T-helper 1 cell treated with Interleukin-12 subunit alpha and Interleukin-12 subunit beta and Interleukin-4 antibody, amounts not matched to agents 30 μg/mL and 1 μg/mL, for 36 hours (primary cell): ENCODE results near the gene COPS2.
A peak's percentile ranks its signal among the peaks of the same experiment; 100 is the strongest.

Experiments
- H3K27ac Mint-ChIP-seq: one replicate; pipeline ENCODE4 v1.8.0; 2021; ENCODE audit warnings: mild to moderate bottlenecking, mixed read lengths
- H3K27me3 Mint-ChIP-seq: one replicate; pipeline ENCODE4 v1.8.0; 2021; ENCODE audit warnings: low read depth, mixed read lengths
- H3K36me3 Mint-ChIP-seq: one replicate; pipeline ENCODE4 v1.8.0; 2021; ENCODE audit warnings: low read depth, mixed read lengths
- H3K4me1 Mint-ChIP-seq: one replicate; pipeline ENCODE4 v1.8.0; 2021; ENCODE audit warnings: low read depth, mixed read lengths
- H3K4me3 Mint-ChIP-seq: one replicate; pipeline ENCODE4 v1.8.0; 2021; ENCODE audit warnings: mild to moderate bottlenecking, moderate library complexity, mixed read lengths
- H3K9me3 Mint-ChIP-seq: one replicate; pipeline ENCODE4 v1.8.0; 2021; ENCODE audit warnings: mixed read lengths

Gene COPS2

GRCh38 chr15:49145651-49146609 lies 9.5 kb downstream of the COPS2 start:
- H3K27ac Mint-ChIP-seq = no peak overlapping the region
- H3K27me3 Mint-ChIP-seq = no peaks in the 10 kb centered on the region
- no peaks in the 10 kb centered on the region for H3K9me3 Mint-ChIP-seq
- no peak overlapping the region for H3K4me3 Mint-ChIP-seq
- H3K36me3 Mint-ChIP-seq = peaks cover 20% of the 10 kb centered on the region
- peaks cover 17% of the 10 kb centered on the region for H3K4me1 Mint-ChIP-seq

GRCh38 chr15:49137861-49138260 lies 17.5 kb downstream of the COPS2 start:
- peaks cover 42% of the 10 kb centered on the region for H3K36me3 Mint-ChIP-seq
- H3K27me3 Mint-ChIP-seq = no peaks in the 10 kb centered on the region
- H3K9me3 Mint-ChIP-seq = no peaks in the 10 kb centered on the region

GRCh38 chr15:49135911-49136310 lies 19.5 kb downstream of the COPS2 start:
- H3K27me3 Mint-ChIP-seq = no peaks in the 10 kb centered on the region
- no peak overlapping the region for H3K27ac Mint-ChIP-seq

More at GRCh38 chr15:49137861-49138260, 17.5 kb downstream of the COPS2 start:
- no peak overlapping the region for H3K4me3 Mint-ChIP-seq
- peaks cover 10% of the 10 kb centered on the region for H3K4me1 Mint-ChIP-seq
- no peak overlapping the region for H3K27ac Mint-ChIP-seq

GRCh38 chr15:49135342-49135857 lies 20.0 kb downstream of the COPS2 start:
- peak overlapping the region; percentile 27 for H3K27ac Mint-ChIP-seq
- H3K9me3 Mint-ChIP-seq = no peaks in the 10 kb centered on the region
- no peaks in the 10 kb centered on the region for H3K27me3 Mint-ChIP-seq
- peaks cover 10% of the 10 kb centered on the region for H3K4me1 Mint-ChIP-seq
- H3K36me3 Mint-ChIP-seq = peaks cover 40% of the 10 kb centered on the region
- no peak overlapping the region for H3K4me3 Mint-ChIP-seq

More at GRCh38 chr15:49135911-49136310, 19.5 kb downstream of the COPS2 start:
- Mint-ChIP-seq H3K36me3 (peaks cover 43% of the 10 kb centered on the region), H3K4me3 (no peak overlapping the region), H3K9me3 (no peaks in the 10 kb centered on the region), H3K4me1 (peaks cover 10% of the 10 kb centered on the region)

- H3K9me3 Mint-ChIP-seq = no peaks in the 10 kb centered on the region
- no peaks in the 10 kb centered on the region for H3K27me3 Mint-ChIP-seq
- H3K36me3 Mint-ChIP-seq = peaks cover 39% of the 10 kb centered on the region
- peak overlapping the region; percentile 27 for H3K27ac Mint-ChIP-seq
- peaks cover 10% of the 10 kb centered on the region for H3K4me1 Mint-ChIP-seq
- no peak overlapping the region for H3K4me3 Mint-ChIP-seq
Observed at GRCh38 chr15:49134683-49135341, 20.6 kb downstream of the COPS2 start.

GRCh38 chr15:49131403-49131802 lies 24.0 kb downstream of the COPS2 start:
- no peak overlapping the region for H3K27ac Mint-ChIP-seq
- H3K27me3 Mint-ChIP-seq = no peaks in the 10 kb centered on the region
- peaks cover 10% of the 10 kb centered on the region for H3K4me1 Mint-ChIP-seq
- no peaks in the 10 kb centered on the region for H3K9me3 Mint-ChIP-seq
- H3K4me3 Mint-ChIP-seq = no peak overlapping the region
- peaks cover 50% of the 10 kb centered on the region for H3K36me3 Mint-ChIP-seq

GRCh38 chr15:49124371-49124770 lies 31.0 kb downstream of the COPS2 start:
- H3K4me1 Mint-ChIP-seq = no peaks in the 10 kb centered on the region
- no peaks in the 10 kb centered on the region for H3K9me3 Mint-ChIP-seq
- no peak overlapping the region for H3K4me3 Mint-ChIP-seq
- peaks cover 15% of the 10 kb centered on the region for H3K36me3 Mint-ChIP-seq
- no peaks in the 10 kb centered on the region for H3K27me3 Mint-ChIP-seq
- H3K27ac Mint-ChIP-seq = no peak overlapping the region

- H3K9me3 Mint-ChIP-seq = no peaks in the 10 kb centered on the region
Observed at GRCh38 chr15:49122541-49123062, 32.8 kb downstream of the COPS2 start.

GRCh38 chr15:49121901-49122300 lies 33.5 kb downstream of the COPS2 start:
- Mint-ChIP-seq H3K27me3 (no peaks in the 10 kb centered on the region), H3K9me3 (no peaks in the 10 kb centered on the region), H3K27ac (no peak overlapping the region), H3K36me3 (peaks cover 7% of the 10 kb centered on the region), H3K4me3 (no peak overlapping the region), H3K4me1 (no peaks in the 10 kb centered on the region)

More at GRCh38 chr15:49122541-49123062, 32.8 kb downstream of the COPS2 start:
- no peaks in the 10 kb centered on the region for H3K27me3 Mint-ChIP-seq
- H3K4me1 Mint-ChIP-seq = no peaks in the 10 kb centered on the region
- H3K4me3 Mint-ChIP-seq = no peak overlapping the region
- no peak overlapping the region for H3K27ac Mint-ChIP-seq
- H3K36me3 Mint-ChIP-seq = peaks cover 7% of the 10 kb centered on the region

- Mint-ChIP-seq H3K4me1 (no peaks in the 10 kb centered on the region), H3K36me3 (peaks cover 12% of the 10 kb centered on the region), H3K9me3 (no peaks in the 10 kb centered on the region), H3K27ac (no peak overlapping the region), H3K27me3 (no peaks in the 10 kb centered on the region), H3K4me3 (no peak overlapping the region)
Observed at GRCh38 chr15:49120832-49121231, 34.6 kb downstream of the COPS2 start.

GRCh38 chr15:49116108-49116857 lies 39.1 kb downstream of the COPS2 start:
- H3K36me3 Mint-ChIP-seq = peaks cover 44% of the 10 kb centered on the region
- H3K4me3 Mint-ChIP-seq = no peak overlapping the region
- H3K9me3 Mint-ChIP-seq = peaks cover 14% of the 10 kb centered on the region
- no peak overlapping the region for H3K27ac Mint-ChIP-seq
- peaks cover 2% of the 10 kb centered on the region for H3K4me1 Mint-ChIP-seq
- no peaks in the 10 kb centered on the region for H3K27me3 Mint-ChIP-seq

GRCh38 chr15:49115062-49115461 lies 40.3 kb downstream of the COPS2 start:
- Mint-ChIP-seq H3K4me3 (no peak overlapping the region), H3K36me3 (peaks cover 49% of the 10 kb centered on the region), H3K9me3 (peaks cover 15% of the 10 kb centered on the region), H3K27me3 (no peaks in the 10 kb centered on the region), H3K4me1 (peaks cover 2% of the 10 kb centered on the region), H3K27ac (no peak overlapping the region)

- Mint-ChIP-seq H3K4me3 (no peak overlapping the region), H3K9me3 (peaks cover 15% of the 10 kb centered on the region)
Observed at GRCh38 chr15:49110158-49110944, 45.0 kb downstream of the COPS2 start.

More at GRCh38 chr15:49110158-49110944, 45.0 kb downstream of the COPS2 start:
- H3K27me3 Mint-ChIP-seq = no peaks in the 10 kb centered on the region
- peaks cover 2% of the 10 kb centered on the region for H3K4me1 Mint-ChIP-seq
- H3K36me3 Mint-ChIP-seq = peaks cover 45% of the 10 kb centered on the region
- no peak overlapping the region for H3K27ac Mint-ChIP-seq
